Measurements from ENCODE around the gene EPN2.
A peak's percentile ranks its signal among the peaks of the same experiment; 100 is the strongest.

EPN2 gene

GRCh38 chr17:19253112-19253511, 15.9 kb downstream of the EPN2 start:
- no peak overlapping the region for H3K4me3 ChIP-seq (ENCODE audit: low read length)
- TF ChIP-seq, protein P1, sequence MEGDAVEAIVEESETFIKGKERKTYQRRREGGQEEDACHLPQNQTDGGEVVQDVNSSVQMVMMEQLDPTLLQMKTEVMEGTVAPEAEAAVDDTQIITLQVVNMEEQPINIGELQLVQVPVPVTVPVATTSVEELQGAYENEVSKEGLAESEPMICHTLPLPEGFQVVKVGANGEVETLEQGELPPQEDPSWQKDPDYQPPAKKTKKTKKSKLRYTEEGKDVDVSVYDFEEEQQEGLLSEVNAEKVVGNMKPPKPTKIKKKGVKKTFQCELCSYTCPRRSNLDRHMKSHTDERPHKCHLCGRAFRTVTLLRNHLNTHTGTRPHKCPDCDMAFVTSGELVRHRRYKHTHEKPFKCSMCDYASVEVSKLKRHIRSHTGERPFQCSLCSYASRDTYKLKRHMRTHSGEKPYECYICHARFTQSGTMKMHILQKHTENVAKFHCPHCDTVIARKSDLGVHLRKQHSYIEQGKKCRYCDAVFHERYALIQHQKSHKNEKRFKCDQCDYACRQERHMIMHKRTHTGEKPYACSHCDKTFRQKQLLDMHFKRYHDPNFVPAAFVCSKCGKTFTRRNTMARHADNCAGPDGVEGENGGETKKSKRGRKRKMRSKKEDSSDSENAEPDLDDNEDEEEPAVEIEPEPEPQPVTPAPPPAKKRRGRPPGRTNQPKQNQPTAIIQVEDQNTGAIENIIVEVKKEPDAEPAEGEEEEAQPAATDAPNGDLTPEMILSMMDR (conservative IDR thresholded peaks at IDR 0.05; ENCODE audit: low read depth, low read length), result no peak
- no peak for DNase-seq (ENCODE audit: low read depth)

DNA sequence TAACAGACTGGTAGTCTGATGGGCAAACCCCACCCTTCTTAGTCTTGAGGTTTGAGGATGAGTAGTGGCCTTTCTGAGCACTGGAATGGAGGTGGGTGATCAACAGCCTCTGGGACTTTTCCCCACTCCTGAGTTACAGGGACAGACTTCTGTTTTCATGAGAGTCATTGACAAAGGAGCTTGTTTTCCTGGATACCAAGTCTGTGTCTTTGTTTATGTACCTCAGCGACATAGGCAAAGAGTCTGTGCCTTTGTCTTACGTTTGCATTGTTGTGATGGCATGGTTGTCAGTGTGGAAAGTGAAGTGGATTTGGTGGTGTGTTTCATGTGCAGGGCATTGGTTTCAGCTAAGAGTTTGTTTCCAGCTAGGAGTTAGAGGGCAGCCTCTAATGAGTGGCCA, 17.5 kb downstream of the EPN2 start:
- H3K4me3 ChIP-seq (ENCODE audit: low read length), result no peak overlapping the region
- no peak for DNase-seq (ENCODE audit: low read depth)
- TF ChIP-seq, protein P1 (conservative IDR thresholded peaks at IDR 0.05; ENCODE audit: low read depth, low read length), result no peak

DNA sequence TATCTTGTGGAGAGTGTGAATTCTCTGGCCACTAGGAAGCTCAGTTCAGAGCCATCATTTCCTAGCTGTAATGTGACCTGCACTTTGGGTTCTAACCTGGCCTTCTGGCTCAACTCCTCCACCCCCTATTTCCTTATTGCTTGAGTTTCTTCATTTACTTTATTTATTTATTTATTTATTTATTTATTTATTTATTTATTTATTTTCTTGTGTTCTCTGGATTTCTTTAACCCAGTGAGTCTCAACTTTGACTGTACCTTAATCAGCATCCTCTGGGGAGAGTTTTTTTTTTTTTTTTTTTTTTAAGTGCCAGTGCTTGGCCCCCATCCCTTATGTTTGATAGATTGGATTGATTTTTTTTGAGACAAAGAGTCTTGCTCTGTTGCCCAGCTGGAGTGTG, 18.1 kb downstream of the EPN2 start:
- no peak for DNase-seq (ENCODE audit: low read depth)
- TF ChIP-seq, protein P1 (conservative IDR thresholded peaks at IDR 0.05; ENCODE audit: low read depth, low read length), result no peak
- H3K4me3 ChIP-seq (ENCODE audit: low read length), result no peak overlapping the region

- no peak overlapping the region for H3K4me3 ChIP-seq (ENCODE audit: low read length)
- DNase-seq (ENCODE audit: low read depth), result no peak
- TF ChIP-seq, protein P1 (conservative IDR thresholded peaks at IDR 0.05; ENCODE audit: low read depth, low read length), result no peak
Observed at GRCh38 chr17:19258371-19258770, 21.2 kb downstream of the EPN2 start.

DNA sequence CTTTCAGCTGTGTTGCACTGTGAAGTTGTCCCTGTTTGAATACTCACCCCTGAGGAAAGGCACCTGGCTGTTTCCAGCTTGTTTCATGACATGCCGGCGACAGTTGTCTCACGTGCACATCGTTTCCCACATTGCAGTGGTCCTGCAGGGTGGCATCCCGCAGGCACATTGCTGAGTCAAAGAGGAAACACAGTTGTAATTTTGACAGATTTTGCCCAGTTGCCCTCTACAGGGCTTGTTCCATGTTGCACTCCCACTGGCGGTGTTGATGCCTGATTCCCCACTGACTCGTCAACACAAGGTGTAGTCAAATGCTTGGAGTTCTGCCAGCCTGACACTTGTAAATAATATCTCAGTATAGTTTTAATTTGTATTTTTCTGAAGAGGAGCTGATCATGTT, 23.8 kb downstream of the EPN2 start:
- DNase-seq (ENCODE audit: low read depth), result no peak
- TF ChIP-seq, protein P1 (conservative IDR thresholded peaks at IDR 0.05; ENCODE audit: low read depth, low read length), result peak; percentile 24
- no peak overlapping the region for H3K4me3 ChIP-seq (ENCODE audit: low read length)

- H3K4me3 ChIP-seq (ENCODE audit: low read length), result no peak overlapping the region
- no peak for DNase-seq (ENCODE audit: low read depth)
- TF ChIP-seq, protein P1 (conservative IDR thresholded peaks at IDR 0.05; ENCODE audit: low read depth, low read length), result no peak
Observed at GRCh38 chr17:19261426-19261825, 24.3 kb downstream of the EPN2 start.

- no peak for DNase-seq (ENCODE audit: low read depth)
- no peak overlapping the region for H3K4me3 ChIP-seq (ENCODE audit: low read length)
- TF ChIP-seq, protein P1 (conservative IDR thresholded peaks at IDR 0.05; ENCODE audit: low read depth, low read length), result no peak
Observed at GRCh38 chr17:19262650-19263631, 25.8 kb downstream of the EPN2 start.
